GM12875 (cell line): ENCODE measurements around the gene MAP6D1.

Experiments
- H3K4me3 ChIP-seq: one replicate; pipeline ENCODE4 v1.5.1; 2011; ENCODE audit warnings: low read depth, low read length, control low read depth
- CTCF ChIP-seq: IDR thresholded peaks from 2 replicates; pipeline ENCODE4 v1.5.1; 2011; ENCODE audit warnings: low read depth, mild to moderate bottlenecking, control low read depth, inconsistent platforms, low read length, moderate library complexity, borderline replicate concordance; ENCODE audit not compliant: insufficient read depth

Gene MAP6D1

GRCh38 chr3:183854318-183855035 is 29.1 kb upstream of the MAP6D1 start:
- H3K4me3 ChIP-seq, result no peak overlapping the region
- TF ChIP-seq CTCF, result no peak

GRCh38 chr3:183845608-183846288 is 20.4 kb upstream of the MAP6D1 start:
- no peak for TF ChIP-seq CTCF
- H3K4me3 ChIP-seq, result no peak overlapping the region

- TF ChIP-seq CTCF, result no peak
Observed at GRCh38 chr3:183845090-183845489, 19.7 kb upstream of the MAP6D1 start.

GRCh38 chr3:183844606-183845005 is 19.2 kb upstream of the MAP6D1 start:
- H3K4me3 ChIP-seq, result no peak overlapping the region
- no peak for TF ChIP-seq CTCF

More at GRCh38 chr3:183845090-183845489, 19.7 kb upstream of the MAP6D1 start:
- H3K4me3 ChIP-seq, result no peak overlapping the region

GRCh38 chr3:183839751-183840150 is 14.4 kb upstream of the MAP6D1 start:
- no peak for TF ChIP-seq CTCF
- H3K4me3 ChIP-seq, result no peak overlapping the region

GRCh38 chr3:183837894-183838293 is 12.5 kb upstream of the MAP6D1 start:
- no peak for TF ChIP-seq CTCF
- no peak overlapping the region for H3K4me3 ChIP-seq

GRCh38 chr3:183837390-183837789 is 12.0 kb upstream of the MAP6D1 start:
- TF ChIP-seq CTCF, result no peak
- H3K4me3 ChIP-seq, result no peak overlapping the region
